GM20000 (cell line): Measurements from ENCODE around the gene RNLS.

ENCODE experiments used
- DNase-seq: peaks from one replicate; pipeline ENCODE4 v3.0.0; 2012; ENCODE audit warnings: low spot score
- CTCF ChIP-seq: IDR thresholded peaks from 2 replicates; pipeline ENCODE4 v1.5.1; 2012; ENCODE audit warnings: mild to moderate bottlenecking, control low read depth; ENCODE audit errors: extremely low read depth, missing control alignments

The RNLS gene

GRCh38 chr10:88297103-88297502 lies 286.0 kb downstream of the RNLS start:
- no peak for DNase-seq
- TF ChIP-seq CTCF: no peak

GRCh38 chr10:88293651-88294230 lies 289.4 kb downstream of the RNLS start:
- no peak for TF ChIP-seq CTCF
- no peak for DNase-seq

- no peak for TF ChIP-seq CTCF
- DNase-seq: no peak
These were observed 290.0 kb downstream of the RNLS start for GRCh38 chr10:88293073-88293472.

- no peak for TF ChIP-seq CTCF
- no peak for DNase-seq
These were observed 291.0 kb downstream of the RNLS start for GRCh38 chr10:88292185-88292514.

- DNase-seq: no peak
- no peak for TF ChIP-seq CTCF
These were observed 291.6 kb downstream of the RNLS start for GRCh38 chr10:88291289-88292184.

DNA sequence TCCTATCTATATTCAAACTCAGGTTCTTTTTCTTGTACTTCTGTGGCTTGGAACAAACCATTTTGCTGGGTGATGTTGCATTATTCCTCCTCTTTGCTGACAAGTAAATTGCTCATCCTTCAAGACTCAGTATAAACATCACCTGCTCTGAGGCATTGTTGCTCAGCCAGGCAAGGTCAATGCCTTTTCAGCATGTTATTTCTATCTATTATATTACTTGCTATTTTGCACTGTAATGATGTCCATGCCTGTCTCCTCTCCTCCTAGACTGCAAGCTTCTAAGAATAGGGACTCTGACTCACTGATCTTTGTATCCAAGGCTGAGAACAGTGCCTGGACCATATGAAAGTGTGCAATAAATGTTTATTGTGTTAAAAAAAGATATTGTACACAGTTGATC lies 293.8 kb downstream of the RNLS start:
- DNase-seq: no peak

More for the DNA sequence above, 293.8 kb downstream of the RNLS start:
- no peak for TF ChIP-seq CTCF
